Parathyroid adenoma (tissue), 2 donors: ENCODE measurements around the gene NBEAL1.
"Not testable (repeated sequence)": the region's sequence is repeated elsewhere in the genome, so short reads cannot be mapped to it uniquely, and the experiment has no call there.

ENCODE experiments used
- H2AFZ ChIP-seq: fragments of 300-600 bp; sonication (generic); one replicate; pipeline ENCODE4 v1.7.0; 2017; ENCODE audit warnings: antibody characterized with exemption, mild to moderate bottlenecking
- H3K27ac ChIP-seq: fragments of 300-600 bp; sonication (generic); one replicate; pipeline ENCODE4 v1.7.0; 2017
- H3K27me3 ChIP-seq: fragments of 300-600 bp; sonication (generic); one replicate; pipeline ENCODE4 v1.7.0; 2017; ENCODE audit warnings: low read length; ENCODE audit not compliant: control insufficient read depth, insufficient read depth
- H3K36me3 ChIP-seq: fragments of 300-600 bp; sonication (generic); one replicate; pipeline ENCODE4 v1.7.0; 2017; ENCODE audit warnings: low read length; ENCODE audit not compliant: control insufficient read depth, insufficient read depth
- H3K4me1 ChIP-seq: fragments of 300-600 bp; sonication (generic); one replicate; pipeline ENCODE4 v1.7.0; 2017; ENCODE audit warnings: control low read depth
- H3K4me2 ChIP-seq: fragments of 300-600 bp; sonication (generic); one replicate; pipeline ENCODE4 v1.7.0; 2017; ENCODE audit warnings: low read length
- H3K4me3 ChIP-seq: fragments of 300-600 bp; sonication (generic); one replicate; pipeline ENCODE4 v1.7.0; 2017; ENCODE audit warnings: low read depth, low read length
- H3K79me2 ChIP-seq: fragments of 300-600 bp; sonication (generic); one replicate; pipeline ENCODE4 v1.7.0; 2017; ENCODE audit warnings: control low read depth
- H3K9ac ChIP-seq: fragments of 300-600 bp; sonication (generic); one replicate; pipeline ENCODE4 v1.7.0; 2017; ENCODE audit warnings: mild to moderate bottlenecking
- H3K9me3 ChIP-seq: fragments of 300-600 bp; sonication (generic); one replicate; pipeline ENCODE4 v1.7.0; 2017; ENCODE audit warnings: low read length; ENCODE audit not compliant: control insufficient read depth
- CTCF ChIP-seq: fragments of 300-600 bp; sonication (generic); IDR thresholded peaks from one replicate; pipeline ENCODE4 v1.7.0; 2017; ENCODE audit warnings: antibody characterized with exemption, mild to moderate bottlenecking
- donor health status: primary hyperparathyroidism.

Gene NBEAL1

GRCh38 chr2:202989749-202990148, 24.9 kb upstream of the NBEAL1 start:
- no peaks in the 10 kb centered on the region for H3K4me1 ChIP-seq
- TF ChIP-seq CTCF = no peak
- no peaks in the 10 kb centered on the region for H3K79me2 ChIP-seq
- no peaks in the 10 kb centered on the region for H3K36me3 ChIP-seq
- H2AFZ ChIP-seq = no peak overlapping the region
- no peaks in the 10 kb centered on the region for H3K27me3 ChIP-seq
- H3K27ac ChIP-seq = no peak overlapping the region
- no peaks in the 10 kb centered on the region for H3K9me3 ChIP-seq
- no peak overlapping the region for H3K9ac ChIP-seq
- H3K4me3 ChIP-seq = no peak overlapping the region
- no peak overlapping the region for H3K4me2 ChIP-seq

GRCh38 chr2:202990501-202990900, 24.2 kb upstream of the NBEAL1 start:
- H3K27me3 ChIP-seq = no peaks in the 10 kb centered on the region
- no peak overlapping the region for H3K27ac ChIP-seq
- no peak overlapping the region for H3K4me3 ChIP-seq
- TF ChIP-seq CTCF = no peak
- no peak overlapping the region for H3K9ac ChIP-seq
- no peaks in the 10 kb centered on the region for H3K36me3 ChIP-seq
- H3K79me2 ChIP-seq = no peaks in the 10 kb centered on the region
- H3K9me3 ChIP-seq = no peaks in the 10 kb centered on the region
- no peak overlapping the region for H3K4me2 ChIP-seq
- no peaks in the 10 kb centered on the region for H3K4me1 ChIP-seq
- H2AFZ ChIP-seq = no peak overlapping the region

- not testable (repeated sequence) for H2AFZ ChIP-seq, H3K9me3 ChIP-seq, H3K4me2 ChIP-seq, H3K27me3 ChIP-seq, H3K9ac ChIP-seq, H3K4me3 ChIP-seq, H3K36me3 ChIP-seq, H3K27ac ChIP-seq, H3K4me1 ChIP-seq, H3K79me2 ChIP-seq
Measured at GRCh38 chr2:202997113-202997512, 17.6 kb upstream of the NBEAL1 start.

GRCh38 chr2:203002054-203002821, 12.4 kb upstream of the NBEAL1 start:
- Histone ChIP-seq H3K4me1 (no peaks in the 10 kb centered on the region), H3K4me3 (no peak overlapping the region), H3K9ac (no peak overlapping the region), H2AFZ (no peak overlapping the region), H3K27ac (no peak overlapping the region), H3K36me3 (no peaks in the 10 kb centered on the region), H3K27me3 (no peaks in the 10 kb centered on the region), H3K9me3 (no peaks in the 10 kb centered on the region), H3K79me2 (no peaks in the 10 kb centered on the region), H3K4me2 (no peak overlapping the region)
- TF ChIP-seq CTCF = no peak

- no peaks in the 10 kb centered on the region for H3K4me1 ChIP-seq
- no peaks in the 10 kb centered on the region for H3K9me3 ChIP-seq
- TF ChIP-seq CTCF = no peak
- no peaks in the 10 kb centered on the region for H3K27me3 ChIP-seq
- no peak overlapping the region for H3K4me3 ChIP-seq
- no peak overlapping the region for H3K9ac ChIP-seq
- H3K36me3 ChIP-seq = no peaks in the 10 kb centered on the region
- no peak overlapping the region for H2AFZ ChIP-seq
- H3K79me2 ChIP-seq = no peaks in the 10 kb centered on the region
- H3K27ac ChIP-seq = no peak overlapping the region
- no peak overlapping the region for H3K4me2 ChIP-seq
Measured at GRCh38 chr2:203003716-203004115, 11.0 kb upstream of the NBEAL1 start.
